Ovary (tissue), 9 donors: Measurements from ENCODE around the gene APBB2. TPM values are rescaled to one million over a fixed set of nuclear protein-coding genes. Genes with fewer than 3 reads are reported as not detected.

ENCODE experiments used
- DNase-seq, 5 donors: peaks; one replicate each; pipeline ENCODE4 v3.0.0-alpha.2; 2019 to 2020
- H3K27ac ChIP-seq, 2 donors: fragments of 200-600 bp; one replicate each; pipeline versions ENCODE4 v1.5.1 to v1.8.0; 2019 to 2022
- H3K27me3 ChIP-seq: fragments of 200-600 bp; one replicate; pipeline ENCODE4 v1.8.0; 2022
- H3K36me3 ChIP-seq: fragments of 200-600 bp; sonication (generic); one replicate; pipeline ENCODE4 v1.5.1; 2019
- H3K4me1 ChIP-seq: one replicate; pipeline ENCODE4 v1.8.1; 2013; ENCODE audit warnings: mild to moderate bottlenecking, moderate library complexity; ENCODE audit not compliant: insufficient read depth
- H3K4me3 ChIP-seq: fragments of 200-600 bp; sonication (generic); one replicate; pipeline ENCODE4 v1.5.1; 2017
- H3K9me3 ChIP-seq, 2 donors: fragments of 200-600 bp in 1 of 2; sonication (generic) in 1 of 2; one replicate each; pipeline versions ENCODE4 v1.5.1 to v1.8.1; 2013 to 2019; ENCODE audit warnings: mild to moderate bottlenecking in 1 of 2, moderate library complexity in 1 of 2
- CTCF ChIP-seq, 3 donors: fragments of 450-650 bp in 2 of 3; fragments of 200-600 bp in 1 of 3; IDR thresholded peaks; one replicate each; pipeline versions ENCODE4 v1.5.1 to v1.8.0; 2016 to 2022; ENCODE audit warnings: antibody characterized with exemption in 3 of 3, mild to moderate bottlenecking in 1 of 3
- EP300 ChIP-seq: sonication (generic); formaldehyde crosslinking; IDR thresholded peaks from one replicate; pipeline ENCODE4 v1.6.1; 2017; ENCODE audit warnings: antibody characterized with exemption
- POLR2A ChIP-seq: fragments of 450-650 bp; IDR thresholded peaks from one replicate; pipeline ENCODE4 v1.6.1; 2017; ENCODE audit warnings: antibody characterized with exemption, mild to moderate bottlenecking, moderate library complexity
- WGBS, 3 donors: extraction: QIAGEN DNeasy Blood & Tissue Kit in 1 of 3; methylation state at CpG; one replicate each; pipeline versions ENCODE4 v1.1.5 to v1.1.7; 2013 to 2017; 5-methylcytosine and 5-hydroxymethylcytosine counted together
- intact Hi-C, 4 donors: fragments of 100-400 bp; cut with DNase I; formaldehyde crosslinking; loops; one replicate each; pipeline versions ENCODE4 v1.11.0 to v1.15.1; 2022 to 2023
- polyA plus RNA-seq, 2 donors: library from polyadenylated mRNA; stranded (reverse); fragments of 200-250 nt in 1 of 2; fragments of 350-450 nt in 1 of 2; fragmentation: Illumina TruSeq in 1 of 2; extraction: RNeasy Lipid Tissue Mini Kit (QIAGEN cat#74804) in 1 of 2; gene quantifications; one replicate each; pipeline ENCODE4 v1.2.3, GENCODE V29; 2013 to 2014
- total RNA-seq, 7 donors: library from RNA; depleted of rRNA in 2 of 7; stranded (reverse); fragments of >200 nt in 2 of 7; fragmentation: NEBNext Ultra II Directional in 3 of 7; extraction: Animal tissue kit (Norgen Biotek cat#: 25700) in 3 of 7; gene quantifications; one replicate each; pipeline versions ENCODE4 v1.1.0 to v1.2.4, GENCODE V29; 2016 to 2023
- donor health status: DM: no; HTN: no; CAD: no; lungs with moderate emphysema.
- donor health status: DM: no; HTN: no; CAD: no.
- donor health status: Bipolar disorder and iron deficiency.
- donor health status: DM: yes; HTN: yes; CAD: no.
- donor health status: DM: no; HTN: no; CAD: no.
- donor health status: DM: yes; HTN: yes; CAD: no.

APBB2 gene
- total and polyA plus RNA-seq, 9 donors, result 30.9 to 163 (median 80.1) TPM

GRCh38 chr4:41104155-41104554 lies 110.2 kb downstream of the APBB2 start:
- intact Hi-C loops, result no loop called here
- H3K27ac ChIP-seq, result no peak overlapping the region
- no peak for DNase-seq
- no peaks in the 10 kb centered on the region for H3K9me3 ChIP-seq
- no peaks in the 10 kb centered on the region for H3K36me3 ChIP-seq
- TF ChIP-seq CTCF (IDR thresholded peaks at IDR 0.05), result no peak
- TF ChIP-seq POLR2A, result no peak
- TF ChIP-seq EP300, result no peak
- no peaks in the 10 kb centered on the region for H3K27me3 ChIP-seq
- WGBS, 3 donors, result 18 to 30% (median 22%) methylated on average over 3 of the region's 3 CpGs
- no peak overlapping the region for H3K4me3 ChIP-seq
- H3K4me1 ChIP-seq, result peaks cover 4% of the 10 kb centered on the region

- no peak for DNase-seq
- H3K36me3 ChIP-seq, result no peaks in the 10 kb centered on the region
- intact Hi-C loops, result no loop called here
- no peak overlapping the region for H3K4me3 ChIP-seq
- 21 to 34% (median 23%) methylated on average over 3 of the region's 3 CpGs for WGBS, 3 donors
- TF ChIP-seq CTCF (IDR thresholded peaks at IDR 0.05) (no peak), POLR2A (no peak), EP300 (no peak)
- H3K4me1 ChIP-seq, result peaks cover 4% of the 10 kb centered on the region
- no peaks in the 10 kb centered on the region for H3K27me3 ChIP-seq
- no peaks in the 10 kb centered on the region for H3K9me3 ChIP-seq
- no peak overlapping the region for H3K27ac ChIP-seq
Observed at GRCh38 chr4:41103657-41104056, 110.7 kb downstream of the APBB2 start.

- DNase-seq, result no peak
- WGBS, 3 donors, result 91 to 92% (median 91%) methylated on average over 9 of the region's 9 CpGs
- TF ChIP-seq EP300 (no peak), POLR2A (no peak), CTCF (IDR thresholded peaks at IDR 0.05) (no peak)
- Histone ChIP-seq H3K4me3 (no peak overlapping the region), H3K36me3 (no peaks in the 10 kb centered on the region), H3K27me3 (no peaks in the 10 kb centered on the region), H3K27ac (no peak overlapping the region), H3K9me3 (no peaks in the 10 kb centered on the region), H3K4me1 (peaks cover 6% of the 10 kb centered on the region)
- intact Hi-C loops, result no loop called here
Observed at GRCh38 chr4:41102414-41103092, 111.8 kb downstream of the APBB2 start.

- 43 to 56% (median 48%) methylated on average over 5 of the region's 5 CpGs for WGBS, 3 donors
- Histone ChIP-seq H3K4me1 (peaks cover 2% of the 10 kb centered on the region), H3K27ac (no peak overlapping the region)
Observed at GRCh38 chr4:41098093-41099048, 116.0 kb downstream of the APBB2 start.

More at GRCh38 chr4:41098093-41099048, 116.0 kb downstream of the APBB2 start:
- no peaks in the 10 kb centered on the region for H3K27me3 ChIP-seq
- TF ChIP-seq CTCF (IDR thresholded peaks at IDR 0.05) (no peak), EP300 (no peak), POLR2A (no peak)
- intact Hi-C loops, result no loop called here
- no peak overlapping the region for H3K4me3 ChIP-seq
- no peaks in the 10 kb centered on the region for H3K9me3 ChIP-seq
- H3K36me3 ChIP-seq, result no peaks in the 10 kb centered on the region
- no peak for DNase-seq
